Caco-2 (cell line): ENCODE data around the gene MVB12B. TPM values are rescaled to one million over a fixed set of nuclear protein-coding genes. Genes with fewer than 3 reads are reported as not detected.
"Not testable (repeated sequence)": the region's sequence is repeated elsewhere in the genome, so short reads cannot be mapped to it uniquely, and the experiment has no call there.

Experiments
- BruUV-seq: library from RNA; stranded (reverse); fragments of 400-500 nt; replicated peaks from 2 replicates; lab custom pipeline; 2021; lab: Mats Ljungman, UMichigan
- CTCF ChIA-PET: fragments of 300-600 bp; sonication (Branson Sonifier 250); formaldehyde crosslinking; loops from one replicate; lab custom pipeline; 2022; ENCODE audit warnings: antibody characterized with exemption; lab: Charles Lee
- POLR2A ChIA-PET: fragments of 300-600 bp; sonication (Branson Sonifier 250); formaldehyde crosslinking; loops from one replicate; lab custom pipeline; 2022; ENCODE audit warnings: antibody characterized with exemption; lab: Charles Lee
- DNase-seq, 2 experiments: peaks; one replicate each; pipeline versions ENCODE4 v3.0.0 to v3.0.0-alpha.2; 2020 to 2022
- H3K27me3 ChIP-seq: replicated peaks from 2 replicates; pipeline ENCODE4 v1.6.0; 2011; ENCODE audit warnings: low read length; ENCODE audit not compliant: control insufficient read depth, insufficient read depth
- H3K36me3 ChIP-seq: 2 replicates; pipeline ENCODE4 v1.5.1; 2011; ENCODE audit warnings: low read length; ENCODE audit not compliant: control insufficient read depth, insufficient read depth
- H3K4me1 ChIP-seq: fragments of 250-450 bp; sonication (Bioruptor Pico); 2 replicates; pipeline ENCODE4 v1.5.1; 2020; ENCODE audit warnings: mild to moderate bottlenecking
- H3K4me3 ChIP-seq: 2 replicates; pipeline ENCODE4 v1.5.1; 2011; ENCODE audit warnings: low read depth, mild to moderate bottlenecking, control low read depth, low read length
- H3K9me3 ChIP-seq: fragments of 250-450 bp; sonication (Bioruptor Pico); 2 replicates; pipeline ENCODE4 v1.5.1; 2020; ENCODE audit warnings: mild to moderate bottlenecking, moderate library complexity
- H3K27ac Mint-ChIP-seq: one replicate; pipeline ENCODE4 v1.8.0; 2022; ENCODE audit warnings: mixed read lengths; ENCODE audit not compliant: unreplicated experiment
- H3K27me3 Mint-ChIP-seq: one replicate; pipeline ENCODE4 v1.8.0; 2022; ENCODE audit warnings: mixed read lengths; ENCODE audit not compliant: insufficient read depth, unreplicated experiment
- H3K36me3 Mint-ChIP-seq: one replicate; pipeline ENCODE4 v1.8.0; 2022; ENCODE audit warnings: mild to moderate bottlenecking, mixed read lengths; ENCODE audit not compliant: insufficient read depth, unreplicated experiment
- H3K4me1 Mint-ChIP-seq: one replicate; pipeline ENCODE4 v1.8.0; 2022; ENCODE audit warnings: low read depth, mixed read lengths; ENCODE audit not compliant: unreplicated experiment
- H3K4me3 Mint-ChIP-seq: one replicate; pipeline ENCODE4 v1.8.0; 2022; ENCODE audit warnings: mild to moderate bottlenecking, moderate library complexity, mixed read lengths; ENCODE audit not compliant: unreplicated experiment
- H3K9me3 Mint-ChIP-seq: one replicate; pipeline ENCODE4 v1.8.0; 2022; ENCODE audit warnings: mixed read lengths; ENCODE audit not compliant: unreplicated experiment
- CTCF ChIP-seq, 2 experiments: fragments of 200-600 bp in 1 of 2; IDR thresholded peaks; 1 replicate in 1 of 2; 2 replicates in 1 of 2; pipeline versions ENCODE4 v1.5.1 to v1.8.0; 2011 to 2022; ENCODE audit warnings: antibody characterized with exemption in 1 of 2, control low read depth in 1 of 2, inconsistent platforms in 1 of 2, low read depth in 1 of 2, low read length in 1 of 2, mild to moderate bottlenecking in 1 of 2, moderate library complexity in 1 of 2; ENCODE audit not compliant: insufficient read depth in 1 of 2, severe bottlenecking in 1 of 2, unreplicated experiment in 1 of 2
- intact Hi-C: fragments of 100-400 bp; cut with micrococcal nuclease; formaldehyde crosslinking; loops from one replicate; pipeline ENCODE4 v1.10.0; 2022; ENCODE audit not compliant: unreplicated experiment
- total RNA-seq: library from RNA; stranded (reverse); gene quantifications from 2 replicates; pipeline ENCODE4 v1.2.3, GENCODE V29; 2022

The MVB12B gene
- total RNA-seq, 1 experiment from 2014 or later = 24.4 TPM

GRCh38 chr9:126555421-126555820 is 228.8 kb downstream of the MVB12B start:
- not testable (repeated sequence) for H3K9me3 ChIP-seq, BruUV-seq, H3K27me3 ChIP-seq, DNase-seq, H3K36me3 ChIP-seq, H3K9me3 Mint-ChIP-seq, H3K4me1 Mint-ChIP-seq, H3K4me3 ChIP-seq, H3K27ac Mint-ChIP-seq, H3K4me3 Mint-ChIP-seq, H3K36me3 Mint-ChIP-seq, H3K4me1 ChIP-seq, H3K27me3 Mint-ChIP-seq
- POLR2A ChIA-PET = interaction anchor here (0.6 kb wide), 1 partner anchor 53 kb away, joined by 11 read pairs; no protein-coding TSS in a partner anchor
- CTCF ChIA-PET = interaction anchor here (0.6 to 2.0 kb wide), 9 partner anchors 26 to 406 kb away, joined by 3 to 10 read pairs (median 3); no protein-coding TSS in a partner anchor
- intact Hi-C loops = loop anchor here (5.0 kb wide), 1 partner anchor 38 kb away; no protein-coding TSS in a partner anchor
- peak in 1 of 2 experiments; percentile 26 for TF ChIP-seq CTCF (IDR thresholded peaks at IDR 0.05; ENCODE audit: insufficient read depth in 1 of 2, low read depth in 1 of 2, low read length in 1 of 2, severe bottlenecking in 1 of 2, unreplicated experiment in 1 of 2)
